NCI-H2196 (cell line): ENCODE measurements around the gene PDCD2L.
"Not testable (repeated sequence)": the region's sequence is repeated elsewhere in the genome, so short reads cannot be mapped to it uniquely, and the experiment has no call there.

Source experiments
- DNase-seq: peaks from one replicate; lab custom pipeline; 2025; ENCODE audit not compliant: unreplicated experiment; lab: John Stamatoyannopoulos, UW

Gene PDCD2L

DNA sequence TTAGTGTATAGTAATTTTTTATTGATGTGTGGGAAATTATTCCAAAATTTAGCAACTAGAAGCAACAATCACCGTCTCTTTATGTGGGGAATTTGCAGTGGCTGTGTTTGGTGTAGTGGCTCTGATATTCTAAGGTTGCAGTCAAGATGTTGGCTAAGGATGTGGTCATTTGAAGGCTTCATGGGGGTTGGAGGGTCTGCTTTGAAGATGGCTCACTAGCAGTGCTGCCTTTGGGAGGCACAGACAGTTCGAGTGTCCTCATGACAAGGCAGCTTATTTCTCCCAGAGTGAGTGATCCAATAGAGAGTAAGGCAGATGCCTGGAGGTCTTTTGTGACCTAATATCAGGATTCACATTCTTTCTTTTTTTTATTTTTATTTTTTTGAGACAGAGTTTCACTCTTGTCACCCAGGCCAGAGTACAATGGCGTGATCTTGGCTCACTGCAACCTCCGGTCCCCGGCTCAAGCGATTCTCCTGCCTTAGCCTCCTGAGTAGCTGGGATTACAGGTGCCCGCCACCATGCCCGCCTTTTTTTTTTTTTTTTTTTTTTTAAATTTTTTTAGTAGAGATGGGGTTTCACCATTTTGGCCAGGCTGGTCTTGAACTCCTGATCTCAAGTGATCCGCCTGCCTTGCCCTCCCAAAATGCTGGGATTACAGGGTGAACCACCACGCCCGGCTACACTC lies 30.5 kb upstream of the PDCD2L start:
- DNase-seq, result no peak

DNA sequence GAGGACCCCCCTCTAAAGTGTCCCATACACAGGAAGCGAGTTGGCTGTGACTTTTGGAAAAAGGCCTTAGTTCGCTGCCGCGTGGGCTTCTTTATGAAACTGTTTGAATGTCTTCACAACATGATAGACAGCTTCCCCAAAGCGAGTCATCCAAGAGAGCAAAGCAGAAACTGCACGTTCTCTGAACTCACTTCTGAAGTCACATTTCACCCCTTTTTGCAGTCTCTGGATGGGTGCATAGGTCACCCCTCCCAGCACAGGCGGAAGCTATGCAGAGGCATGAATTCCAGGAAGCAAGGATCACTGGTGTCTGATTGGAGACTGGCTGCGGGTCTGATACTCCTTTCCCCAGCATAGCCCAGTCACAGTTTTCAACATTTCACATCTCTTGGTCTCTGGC lies 28.6 kb upstream of the PDCD2L start:
- DNase-seq, result no peak

GRCh38 chr19:34380639-34381241 lies 23.5 kb upstream of the PDCD2L start:
- no peak for DNase-seq

- DNase-seq, result no peak
These were observed 22.6 kb upstream of the PDCD2L start for GRCh38 chr19:34381399-34382251.

- no peak for DNase-seq
These were observed 21.7 kb upstream of the PDCD2L start for GRCh38 chr19:34382471-34382870.

DNA sequence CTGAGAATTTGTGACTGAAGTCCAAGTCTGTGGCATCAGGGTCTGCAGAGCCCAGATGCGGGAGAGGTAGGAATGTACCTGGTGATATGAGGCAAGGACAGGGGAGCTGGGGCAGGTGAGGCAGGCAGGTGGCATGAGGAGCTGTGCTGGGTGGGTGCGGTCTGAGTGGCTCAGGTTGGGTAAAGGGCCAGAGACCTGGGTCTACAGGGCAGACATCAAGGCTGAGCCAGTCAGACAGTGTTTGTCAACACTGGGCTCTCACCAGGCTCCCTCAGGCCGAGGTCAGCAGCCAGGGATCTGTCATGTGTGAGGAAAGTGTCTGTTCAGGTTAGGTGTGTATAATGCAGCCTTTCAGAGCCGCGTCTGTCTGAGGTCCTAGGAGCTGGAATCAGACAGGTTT lies 20.6 kb upstream of the PDCD2L start:
- DNase-seq, result no peak

- DNase-seq, result no peak
These were observed 17.4 kb upstream of the PDCD2L start for GRCh38 chr19:34386645-34387445.

DNA sequence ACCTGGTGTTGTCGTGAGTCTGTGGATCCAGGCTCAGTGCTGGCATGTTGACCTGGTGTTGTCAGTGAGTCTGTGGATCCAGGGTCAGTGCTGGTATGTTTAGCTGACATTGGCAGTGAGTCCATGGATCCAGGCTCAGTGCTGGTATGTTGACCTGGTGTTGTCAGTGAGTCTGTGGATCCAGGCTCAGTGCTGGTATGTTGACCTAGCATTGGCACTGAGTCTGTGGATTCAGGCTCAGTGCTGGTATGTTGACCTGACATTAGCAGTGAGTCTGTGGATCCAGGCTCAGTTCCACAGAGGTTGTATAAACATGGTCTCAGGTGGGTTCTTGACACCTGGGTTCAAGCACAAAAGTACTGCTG lies 16.8 kb upstream of the PDCD2L start:
- no peak for DNase-seq

GRCh38 chr19:34388745-34389144 lies 15.5 kb upstream of the PDCD2L start:
- DNase-seq, result not testable (repeated sequence)

DNA sequence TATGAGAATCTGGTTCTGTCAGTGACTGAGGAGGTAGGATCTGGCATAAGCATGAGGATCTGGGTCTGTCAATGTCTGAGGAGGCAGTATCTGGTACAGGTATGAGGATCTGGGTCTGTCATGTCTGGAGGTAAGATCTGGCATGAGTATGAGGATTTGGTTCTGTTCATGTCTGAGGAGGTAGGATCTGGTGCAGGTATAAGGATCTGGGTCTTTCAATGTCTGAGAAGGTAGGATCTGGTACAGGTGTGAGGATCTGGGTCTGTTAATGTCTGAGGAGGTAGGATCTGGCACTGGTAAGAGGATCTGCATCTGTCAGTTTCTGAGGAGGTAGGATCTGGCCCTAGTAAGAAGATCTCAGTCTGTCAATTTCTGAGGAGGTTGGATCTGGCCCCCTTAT lies 12.4 kb upstream of the PDCD2L start:
- DNase-seq, result no peak

GRCh38 chr19:34393031-34393430 lies 11.2 kb upstream of the PDCD2L start:
- DNase-seq, result no peak

- DNase-seq, result no peak
These were observed 10.6 kb upstream of the PDCD2L start for GRCh38 chr19:34393629-34394028.

- no peak for DNase-seq
These were observed 6.3 kb upstream of the PDCD2L start for GRCh38 chr19:34397853-34398252.

- no peak for DNase-seq
These were observed 4.3 kb upstream of the PDCD2L start for GRCh38 chr19:34399886-34400285.

GRCh38 chr19:34400844-34401243 lies 3.4 kb upstream of the PDCD2L start:
- not testable (repeated sequence) for DNase-seq

DNA sequence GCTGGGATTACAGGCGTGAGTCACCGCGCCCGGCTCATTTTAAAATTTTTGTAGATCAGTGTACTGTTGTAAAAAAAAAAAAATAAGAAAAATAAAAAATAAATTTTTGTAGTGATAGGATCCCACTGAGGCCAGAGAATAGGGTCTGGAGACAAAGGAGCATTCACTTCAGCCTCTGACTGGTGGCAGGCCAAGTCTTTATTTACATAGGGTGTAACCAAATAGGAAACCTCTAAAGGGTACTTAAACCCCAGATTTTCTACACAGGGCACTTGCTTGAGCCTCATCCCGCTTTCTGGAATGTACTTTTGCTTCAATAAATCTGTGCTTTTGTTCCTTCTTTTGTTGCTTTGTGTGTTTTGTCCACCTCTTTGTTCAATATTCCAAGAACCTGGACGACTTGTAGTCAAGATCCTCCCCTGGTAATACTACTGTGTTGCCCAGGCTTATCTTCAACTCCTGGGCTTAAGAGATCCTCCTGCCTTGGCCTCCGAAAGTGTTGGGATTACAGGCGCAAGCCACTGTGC lies 2.1 kb upstream of the PDCD2L start:
- peak; percentile 22 for DNase-seq

- no peak for DNase-seq
These were observed 453 bp upstream of the PDCD2L start for GRCh38 chr19:34403784-34404108.

GRCh38 chr19:34405892-34406660 lies 1.9 kb downstream of the PDCD2L start:
- DNase-seq, result no peak

GRCh38 chr19:34408411-34408810 lies 4.2 kb downstream of the PDCD2L start:
- no peak for DNase-seq
